ENCODE results near the gene CLK1. TPM values are rescaled to one million over a fixed set of nuclear protein-coding genes. Genes with fewer than 3 reads are reported as not detected.
"Not testable (repeated sequence)": the region's sequence is repeated elsewhere in the genome, so short reads cannot be mapped to it uniquely, and the experiment has no call there.

CLK1 gene
- total RNA-seq, 2 experiments from 2014 or later, result 74.9 to 104 TPM

- DNase-seq (ENCODE audit: low spot score), result no peak
- H2AFZ ChIP-seq (ENCODE audit: low read length), result no peak overlapping the region
- intact Hi-C loops (cut with micrococcal nuclease; ENCODE audit: unreplicated experiment), result no loop called here
- TF ChIP-seq EZH2phosphoT487 (IDR thresholded peaks at IDR 0.05; ENCODE audit: borderline replicate concordance, low read depth, low read length), result no peak
- no peak for TF ChIP-seq CTCF (conservative IDR thresholded peaks at IDR 0.05; ENCODE audit: low read length)
- H3K4me2 ChIP-seq (ENCODE audit: low read length), result no peak overlapping the region
- H4K20me1 ChIP-seq (ENCODE audit: insufficient read depth, low read length), result no peaks in the 10 kb centered on the region
- no TSS peak for BruUV-seq (replicated peaks)
- H3K79me2 ChIP-seq (ENCODE audit: insufficient read depth, low read depth, low read length), result no peaks in the 10 kb centered on the region
- H3K4me3 ChIP-seq (ENCODE audit: low read depth, low read length, poor library complexity, severe bottlenecking), result no peak overlapping the region
- no peaks in the 10 kb centered on the region for H3K9me2 ChIP-seq (ENCODE audit: insufficient read depth, low read length)
- H3K4me1 ChIP-seq (ENCODE audit: insufficient read depth, low read length, poor library complexity, severe bottlenecking), result no peaks in the 10 kb centered on the region
- ChIA-PET CTCF (ENCODE audit: unreplicated experiment) (no interaction called here), POLR2A (no interaction called here)
- no peaks in the 10 kb centered on the region for H3K9me3 ChIP-seq (ENCODE audit: low read length)
- no peak overlapping the region for H3K27ac ChIP-seq (ENCODE audit: low read depth, low read length, poor library complexity, severe bottlenecking)
- H3K36me3 ChIP-seq (ENCODE audit: insufficient read depth, low read length), result peaks cover 81% of the 10 kb centered on the region
These were observed 42.7 kb downstream of the CLK1 start for GRCh38 chr2:200821686-200822245.

GRCh38 chr2:200820573-200821234 is 43.8 kb downstream of the CLK1 start:
- Histone ChIP-seq H4K20me1 (ENCODE audit: insufficient read depth, low read length) (no peaks in the 10 kb centered on the region), H3K9me3 (ENCODE audit: low read length) (no peaks in the 10 kb centered on the region), H3K79me2 (ENCODE audit: insufficient read depth, low read depth, low read length) (peaks cover 5% of the 10 kb centered on the region; the same call in 1 of the 2 replicates), H3K27ac (ENCODE audit: low read depth, low read length, poor library complexity, severe bottlenecking) (no peak overlapping the region), H3K9me2 (ENCODE audit: insufficient read depth, low read length) (no peaks in the 10 kb centered on the region), H2AFZ (ENCODE audit: low read length) (no peak overlapping the region), H3K4me2 (ENCODE audit: low read length) (no peak overlapping the region), H3K36me3 (ENCODE audit: insufficient read depth, low read length) (peaks cover 83% of the 10 kb centered on the region), H3K4me3 (ENCODE audit: low read depth, low read length, poor library complexity, severe bottlenecking) (no peak overlapping the region), H3K4me1 (ENCODE audit: insufficient read depth, low read length, poor library complexity, severe bottlenecking) (no peaks in the 10 kb centered on the region)
- no peak for TF ChIP-seq CTCF (conservative IDR thresholded peaks at IDR 0.05; ENCODE audit: low read length)
- TF ChIP-seq EZH2phosphoT487 (IDR thresholded peaks at IDR 0.05; ENCODE audit: borderline replicate concordance, low read depth, low read length), result no peak
- ChIA-PET CTCF (ENCODE audit: unreplicated experiment) (no interaction called here), POLR2A (interaction anchor here (0.5 to 0.7 kb wide), 3 partner anchors 23 to 41 kb away, joined by 3 to 4 read pairs (median 4); no protein-coding TSS in a partner anchor)
- DNase-seq (ENCODE audit: low spot score), result no peak
- intact Hi-C loops (cut with micrococcal nuclease; ENCODE audit: unreplicated experiment), result no loop called here
- no TSS peak for BruUV-seq (replicated peaks)

- H3K4me1 ChIP-seq (ENCODE audit: insufficient read depth, low read length, poor library complexity, severe bottlenecking); BruUV-seq (replicated peaks); intact Hi-C loops (cut with micrococcal nuclease; ENCODE audit: unreplicated experiment): not testable (repeated sequence)
These were observed 45.7 kb downstream of the CLK1 start for GRCh38 chr2:200818732-200819131.

More at GRCh38 chr2:200818732-200819131, 45.7 kb downstream of the CLK1 start:
- POLR2A ChIA-PET, result interaction anchor here (0.7 to 1.2 kb wide), 3 partner anchors 9 to 38 kb away, joined by 3 to 5 read pairs (median 3); no protein-coding TSS in a partner anchor
- Histone ChIP-seq H4K20me1 (ENCODE audit: insufficient read depth, low read length) (peaks cover 12% of the 10 kb centered on the region), H3K36me3 (ENCODE audit: insufficient read depth, low read length) (peaks cover 85% of the 10 kb centered on the region), H3K79me2 (ENCODE audit: insufficient read depth, low read depth, low read length) (peaks cover 25% of the 10 kb centered on the region)
- DNase-seq (ENCODE audit: low spot score); H3K9me2 ChIP-seq (ENCODE audit: insufficient read depth, low read length); CTCF ChIA-PET (ENCODE audit: unreplicated experiment); H3K4me3 ChIP-seq (ENCODE audit: low read depth, low read length, poor library complexity, severe bottlenecking); H2AFZ ChIP-seq (ENCODE audit: low read length); H3K27ac ChIP-seq (ENCODE audit: low read depth, low read length, poor library complexity, severe bottlenecking); H3K4me2 ChIP-seq (ENCODE audit: low read length); H3K9me3 ChIP-seq (ENCODE audit: low read length): not testable (repeated sequence)
